ENCODE measurements around the gene PTGDR. TPM values are rescaled to one million over a fixed set of nuclear protein-coding genes. Genes with fewer than 3 reads are reported as not detected.

Gene PTGDR
- total RNA-seq, 4 donors from 2014 or later: 2.7 to 7.4 (median 6.4) TPM

- Histone ChIP-seq H3K4me1 (no peaks in the 10 kb centered on the region), H3K36me3 (no peaks in the 10 kb centered on the region), H3K4me3 (no peak overlapping the region), H3K9me3 (no peaks in the 10 kb centered on the region), H3K27me3 (no peaks in the 10 kb centered on the region), H3K27ac (no peak overlapping the region)
- DNase-seq (ENCODE audit: low spot score in 2 of 2): no peak
- no peak for TF ChIP-seq CTCF (IDR thresholded peaks at IDR 0.05)
- no peak for TF ChIP-seq POLR2A (IDR thresholded peaks at IDR 0.05)
- TF ChIP-seq EP300 (IDR thresholded peaks at IDR 0.05): no peak
- 92 to 93% methylated on average over 6 of the region's 6 CpGs for WGBS, 2 donors
Observed at GRCh38 chr14:52305014-52305413, 37.5 kb downstream of the PTGDR start.

GRCh38 chr14:52307376-52307775 lies 39.9 kb downstream of the PTGDR start:
- no peaks in the 10 kb centered on the region for H3K9me3 ChIP-seq
- no peaks in the 10 kb centered on the region for H3K4me1 ChIP-seq
- DNase-seq (ENCODE audit: low spot score in 2 of 2): no peak
- H3K27ac ChIP-seq: no peak overlapping the region
- TF ChIP-seq POLR2A (IDR thresholded peaks at IDR 0.05) (no peak), CTCF (IDR thresholded peaks at IDR 0.05) (no peak), EP300 (IDR thresholded peaks at IDR 0.05) (no peak)
- H3K36me3 ChIP-seq: no peaks in the 10 kb centered on the region
- no peak overlapping the region for H3K4me3 ChIP-seq
- WGBS, 2 donors: 86 to 91% methylated on average over 4 of the region's 4 CpGs
- no peaks in the 10 kb centered on the region for H3K27me3 ChIP-seq

- no peak overlapping the region for H3K27ac ChIP-seq
- no peaks in the 10 kb centered on the region for H3K36me3 ChIP-seq
- WGBS, 2 donors: 54 to 71% methylated on average over 2 of the region's 2 CpGs
- H3K9me3 ChIP-seq: no peaks in the 10 kb centered on the region
- peaks cover 0 to 1% of the 10 kb centered on the region in 2 donors for H3K27me3 ChIP-seq
- TF ChIP-seq CTCF (IDR thresholded peaks at IDR 0.05) (no peak), EP300 (IDR thresholded peaks at IDR 0.05) (no peak), POLR2A (IDR thresholded peaks at IDR 0.05) (no peak)
- no peak overlapping the region for H3K4me3 ChIP-seq
- DNase-seq (ENCODE audit: low spot score in 2 of 2): no peak
- peaks cover 0 to 4% (median under 1%) of the 10 kb centered on the region in 4 donors for H3K4me1 ChIP-seq
Observed at GRCh38 chr14:52307905-52308304, 40.4 kb downstream of the PTGDR start.

GRCh38 chr14:52310541-52310940 lies 43.0 kb downstream of the PTGDR start:
- Histone ChIP-seq H3K36me3 (no peaks in the 10 kb centered on the region), H3K4me3 (no peak overlapping the region), H3K9me3 (no peaks in the 10 kb centered on the region), H3K4me1 (peaks cover 0 to 30% (median 9%) of the 10 kb centered on the region in 4 donors), H3K27me3 (peaks cover 0 to 20% of the 10 kb centered on the region in 2 donors), H3K27ac (no peak overlapping the region)
- WGBS, 2 donors: 81 to 82% methylated on average over 3 of the region's 3 CpGs
- DNase-seq (ENCODE audit: low spot score in 2 of 2): no peak
- TF ChIP-seq EP300 (IDR thresholded peaks at IDR 0.05): no peak
- no peak for TF ChIP-seq CTCF (IDR thresholded peaks at IDR 0.05)
- TF ChIP-seq POLR2A (IDR thresholded peaks at IDR 0.05): no peak

GRCh38 chr14:52312931-52313355 lies 45.4 kb downstream of the PTGDR start:
- Histone ChIP-seq H3K27me3 (peaks cover 0 to 20% of the 10 kb centered on the region in 2 donors), H3K4me1 (peaks cover 0 to 30% (median 9%) of the 10 kb centered on the region in 4 donors), H3K27ac (no peak overlapping the region), H3K36me3 (no peaks in the 10 kb centered on the region), H3K9me3 (no peaks in the 10 kb centered on the region), H3K4me3 (peak overlapping the region in 3 of 4 donors; percentile 56 to 61 (median 60))
- no peak for DNase-seq (ENCODE audit: low spot score in 2 of 2)
- TF ChIP-seq CTCF (IDR thresholded peaks at IDR 0.05): no peak
- TF ChIP-seq EP300 (IDR thresholded peaks at IDR 0.05): no peak
- TF ChIP-seq POLR2A (IDR thresholded peaks at IDR 0.05): no peak
- WGBS, 2 donors: 40 to 52% methylated on average over 5 of the region's 5 CpGs
